GM12892 (cell line): ENCODE data around the gene CCDC106.

ENCODE experiments used
- POLR2AphosphoS5 ChIP-seq: IDR thresholded peaks from 2 replicates; pipeline ENCODE4 v1.6.1; 2011; ENCODE audit warnings: low read depth, low read length, control low read depth
- TAF1 ChIP-seq: IDR thresholded peaks from 2 replicates; pipeline ENCODE4 v1.6.1; 2011; ENCODE audit warnings: low read depth, mild to moderate bottlenecking, control low read depth, low read length, borderline replicate concordance

DNA sequence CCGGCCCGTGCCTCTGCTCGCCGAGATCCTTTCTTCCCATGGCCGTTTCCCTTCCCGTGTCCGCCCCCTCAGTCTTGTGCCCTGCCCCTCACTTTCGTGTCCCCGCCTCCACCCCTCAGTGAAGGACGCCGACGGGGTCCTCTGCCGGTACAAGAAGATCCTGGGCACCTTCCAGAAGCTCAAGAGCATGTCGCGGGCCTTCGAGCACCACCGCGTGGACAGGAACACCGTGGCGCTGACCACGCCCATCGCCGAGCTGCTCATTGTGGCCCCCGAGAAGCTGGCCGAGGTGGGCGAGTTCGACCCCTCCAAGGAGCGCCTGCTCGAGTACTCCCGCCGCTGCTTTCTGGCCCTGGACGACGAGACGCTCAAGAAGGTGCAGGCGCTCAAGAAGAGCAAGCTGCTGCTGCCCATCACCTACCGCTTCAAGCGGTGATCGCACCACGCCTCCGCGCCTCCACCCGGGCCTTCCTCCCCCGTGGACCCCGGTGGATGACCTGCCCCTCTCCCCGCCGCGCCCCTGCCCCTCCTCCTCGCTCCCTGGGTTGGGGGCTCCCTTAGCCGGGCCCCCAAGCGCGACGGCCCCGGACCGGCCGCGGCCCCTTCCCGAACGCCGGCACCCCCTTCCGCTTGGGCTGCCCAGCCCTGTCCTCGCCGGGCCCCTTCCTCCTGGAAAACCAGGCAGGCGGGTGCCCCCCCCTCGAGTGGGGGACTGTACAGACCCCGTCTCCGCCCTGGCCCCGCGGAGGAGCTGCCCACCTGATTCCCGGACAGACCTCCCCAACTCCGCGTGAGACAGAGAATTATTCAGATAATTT, 4.5 kb downstream of the CCDC106 start:
- TF ChIP-seq TAF1 (no peak), POLR2AphosphoS5 (no peak)
